HG03558 (cell line): ENCODE measurements around the gene XBP1.
"Not testable (repeated sequence)": the region's sequence is repeated elsewhere in the genome, so short reads cannot be mapped to it uniquely, and the experiment has no call there.

Experiments
- ATAC-seq: cut with Tn5 transposase; IDR thresholded peaks from one replicate; pipeline ENCODE4 v1.9.1; 2021; ENCODE audit warnings: moderate number of reproducible peaks; ENCODE audit not compliant: unreplicated experiment; ENCODE audit errors: extremely low read depth

The XBP1 gene

GRCh38 chr22:28759861-28760560 lies 40.4 kb downstream of the XBP1 start:
- ATAC-seq, result no peak

GRCh38 chr22:28754512-28754911 lies 45.9 kb downstream of the XBP1 start:
- not testable (repeated sequence) for ATAC-seq

GRCh38 chr22:28750471-28750881 lies 49.9 kb downstream of the XBP1 start:
- ATAC-seq, result no peak
